ENCODE measurements around the gene QKI.
"Not testable (repeated sequence)": the region's sequence is repeated elsewhere in the genome, so short reads cannot be mapped to it uniquely, and the experiment has no call there.

Gene QKI

DNA sequence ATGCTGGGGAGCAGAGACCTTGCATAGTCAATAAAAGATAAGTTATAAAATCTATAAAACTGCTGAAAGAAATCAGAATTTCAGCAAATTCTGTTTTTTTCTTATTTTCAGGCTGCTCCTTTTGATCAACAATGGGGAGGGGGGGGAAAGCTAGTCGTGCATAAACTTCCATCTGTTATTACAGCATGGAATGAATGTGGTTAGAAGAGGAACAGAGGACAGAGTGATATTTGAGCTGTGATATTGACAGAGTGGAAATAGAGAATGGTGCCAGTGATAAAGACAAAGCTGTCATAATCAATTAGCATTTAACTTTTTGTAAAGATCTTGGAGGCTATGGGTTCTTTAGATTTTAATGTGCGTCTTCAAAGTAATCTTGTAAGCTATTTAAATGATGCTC, 43.4 kb upstream of the QKI start:
- no peak overlapping the region for H3K4me3 ChIP-seq (replicated peaks in 1 of 2; ENCODE audit: low read depth in 2 of 2, low read length in 2 of 2)
- TF ChIP-seq, protein P1, sequence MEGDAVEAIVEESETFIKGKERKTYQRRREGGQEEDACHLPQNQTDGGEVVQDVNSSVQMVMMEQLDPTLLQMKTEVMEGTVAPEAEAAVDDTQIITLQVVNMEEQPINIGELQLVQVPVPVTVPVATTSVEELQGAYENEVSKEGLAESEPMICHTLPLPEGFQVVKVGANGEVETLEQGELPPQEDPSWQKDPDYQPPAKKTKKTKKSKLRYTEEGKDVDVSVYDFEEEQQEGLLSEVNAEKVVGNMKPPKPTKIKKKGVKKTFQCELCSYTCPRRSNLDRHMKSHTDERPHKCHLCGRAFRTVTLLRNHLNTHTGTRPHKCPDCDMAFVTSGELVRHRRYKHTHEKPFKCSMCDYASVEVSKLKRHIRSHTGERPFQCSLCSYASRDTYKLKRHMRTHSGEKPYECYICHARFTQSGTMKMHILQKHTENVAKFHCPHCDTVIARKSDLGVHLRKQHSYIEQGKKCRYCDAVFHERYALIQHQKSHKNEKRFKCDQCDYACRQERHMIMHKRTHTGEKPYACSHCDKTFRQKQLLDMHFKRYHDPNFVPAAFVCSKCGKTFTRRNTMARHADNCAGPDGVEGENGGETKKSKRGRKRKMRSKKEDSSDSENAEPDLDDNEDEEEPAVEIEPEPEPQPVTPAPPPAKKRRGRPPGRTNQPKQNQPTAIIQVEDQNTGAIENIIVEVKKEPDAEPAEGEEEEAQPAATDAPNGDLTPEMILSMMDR (IDR thresholded peaks at IDR 0.05; ENCODE audit: low read depth, low read length), result no peak
- no peak for DNase-seq (ENCODE audit: low read depth in 2 of 2)

DNA sequence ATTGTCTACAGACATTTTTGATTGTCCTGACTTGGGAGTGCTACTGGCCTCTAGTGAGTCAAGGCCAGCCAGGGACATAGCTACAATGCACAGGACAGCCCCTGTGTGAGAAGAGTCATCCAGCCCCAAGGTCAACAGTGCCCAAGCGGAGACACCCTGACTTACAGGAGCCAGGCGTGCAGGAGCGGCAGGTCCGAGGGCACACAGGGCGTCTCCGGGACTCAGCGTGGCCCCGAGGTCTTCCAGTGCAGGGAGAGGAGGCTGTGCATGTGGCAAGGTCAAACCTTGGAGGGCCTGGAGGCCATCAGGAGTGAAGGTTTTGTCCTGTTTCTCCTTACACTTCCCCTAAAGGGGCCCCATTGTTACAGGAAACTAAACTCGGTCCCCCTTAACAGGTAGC, 41.3 kb upstream of the QKI start:
- no peak for DNase-seq (ENCODE audit: low read depth in 2 of 2)
- no peak overlapping the region for H3K4me3 ChIP-seq (replicated peaks in 1 of 2; ENCODE audit: low read depth in 2 of 2, low read length in 2 of 2)
- TF ChIP-seq, protein P1 (IDR thresholded peaks at IDR 0.05; ENCODE audit: low read depth, low read length), result no peak

DNA sequence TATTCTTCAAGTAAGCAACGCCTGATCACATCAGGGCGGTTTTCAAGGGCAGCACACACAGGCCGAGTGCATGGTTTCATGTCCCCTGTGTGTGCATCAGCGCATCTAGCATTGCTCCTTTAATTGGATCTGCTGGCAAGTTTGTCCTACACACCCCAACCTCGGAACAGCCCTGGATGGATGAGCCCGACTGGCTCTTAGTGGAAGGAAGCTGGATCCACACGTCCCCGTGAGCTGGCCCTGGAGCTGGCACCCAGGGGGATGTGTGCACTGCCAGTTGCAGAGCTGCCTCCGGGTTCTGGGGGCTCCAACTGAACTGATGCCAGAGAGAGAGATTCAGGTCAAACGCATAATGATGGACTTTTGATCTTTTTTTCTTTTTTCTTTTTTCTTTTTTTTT, 39.2 kb upstream of the QKI start:
- DNase-seq (ENCODE audit: low read depth in 2 of 2), result no peak
- TF ChIP-seq, protein P1 (IDR thresholded peaks at IDR 0.05; ENCODE audit: low read depth, low read length), result no peak
- H3K4me3 ChIP-seq (replicated peaks in 1 of 2; ENCODE audit: low read depth in 2 of 2, low read length in 2 of 2), result no peak overlapping the region

DNA sequence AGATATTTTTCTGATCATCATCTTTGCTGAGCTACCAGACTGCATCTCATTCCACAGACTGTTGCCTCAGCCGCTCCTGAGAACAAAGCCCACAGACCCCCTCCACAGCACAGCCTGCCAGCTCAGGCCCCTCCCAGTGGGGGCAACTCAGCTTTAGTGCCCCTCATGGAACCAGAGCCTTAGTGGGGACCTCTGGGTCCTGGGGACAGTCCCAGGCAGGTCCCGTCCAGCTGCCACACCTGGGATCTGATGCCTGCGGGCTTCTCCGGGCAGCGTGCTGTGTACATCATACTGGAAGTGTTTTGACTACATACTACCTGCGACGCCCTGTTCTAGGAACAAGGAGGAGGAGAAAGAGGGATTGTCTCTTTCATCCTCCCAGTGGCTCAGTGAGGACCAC, 38.3 kb upstream of the QKI start:
- TF ChIP-seq, protein P1 (IDR thresholded peaks at IDR 0.05; ENCODE audit: low read depth, low read length), result no peak
- no peak for DNase-seq (ENCODE audit: low read depth in 2 of 2)
- no peak overlapping the region for H3K4me3 ChIP-seq (replicated peaks in 1 of 2; ENCODE audit: low read depth in 2 of 2, low read length in 2 of 2)

DNA sequence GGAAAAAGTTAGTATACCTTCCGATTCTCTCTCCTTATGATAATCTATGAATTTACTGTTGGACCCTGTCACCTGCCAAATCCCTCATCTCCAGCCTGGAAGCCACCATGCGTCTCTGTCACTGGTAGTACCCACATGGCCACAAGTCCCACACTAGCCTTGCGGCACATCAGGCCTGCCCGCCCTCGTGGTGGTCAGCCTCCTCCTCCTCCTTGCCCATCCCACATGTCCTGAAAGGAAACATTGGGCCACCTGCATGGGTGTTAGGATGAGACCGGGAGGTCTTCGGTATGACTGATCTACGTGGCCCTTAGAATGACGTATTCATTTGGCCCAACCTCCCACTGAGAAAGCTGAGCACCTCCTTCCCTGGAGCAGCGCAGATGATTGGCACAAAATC, 37.0 kb upstream of the QKI start:
- TF ChIP-seq, protein P1 (IDR thresholded peaks at IDR 0.05; ENCODE audit: low read depth, low read length), result no peak
- no peak for DNase-seq (ENCODE audit: low read depth in 2 of 2)
- H3K4me3 ChIP-seq (replicated peaks in 1 of 2; ENCODE audit: low read depth in 2 of 2, low read length in 2 of 2), result no peak overlapping the region

DNA sequence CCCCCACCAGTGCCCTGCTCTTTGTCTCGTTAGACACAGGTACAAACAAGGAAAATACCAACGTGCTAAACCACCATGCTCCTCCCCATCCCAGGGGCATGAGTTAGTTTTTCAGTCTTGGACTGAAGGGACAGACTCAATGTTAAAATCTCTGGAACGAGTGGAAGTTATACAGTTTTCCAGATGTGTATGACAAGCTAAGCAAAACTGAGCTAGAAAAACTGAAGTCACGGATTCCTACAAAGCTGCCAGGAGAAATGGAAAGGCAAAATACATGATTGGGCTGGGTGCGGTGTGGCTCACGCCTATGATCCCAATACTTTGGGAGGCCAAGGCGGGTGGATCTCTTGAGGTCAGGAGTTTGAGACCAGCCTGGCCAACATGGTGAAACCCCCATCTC, 34.3 kb upstream of the QKI start:
- H3K4me3 ChIP-seq (replicated peaks in 1 of 2; ENCODE audit: low read depth in 2 of 2, low read length in 2 of 2), result no peak overlapping the region
- TF ChIP-seq, protein P1 (IDR thresholded peaks at IDR 0.05; ENCODE audit: low read depth, low read length), result no peak
- DNase-seq (ENCODE audit: low read depth in 2 of 2), result no peak

DNA sequence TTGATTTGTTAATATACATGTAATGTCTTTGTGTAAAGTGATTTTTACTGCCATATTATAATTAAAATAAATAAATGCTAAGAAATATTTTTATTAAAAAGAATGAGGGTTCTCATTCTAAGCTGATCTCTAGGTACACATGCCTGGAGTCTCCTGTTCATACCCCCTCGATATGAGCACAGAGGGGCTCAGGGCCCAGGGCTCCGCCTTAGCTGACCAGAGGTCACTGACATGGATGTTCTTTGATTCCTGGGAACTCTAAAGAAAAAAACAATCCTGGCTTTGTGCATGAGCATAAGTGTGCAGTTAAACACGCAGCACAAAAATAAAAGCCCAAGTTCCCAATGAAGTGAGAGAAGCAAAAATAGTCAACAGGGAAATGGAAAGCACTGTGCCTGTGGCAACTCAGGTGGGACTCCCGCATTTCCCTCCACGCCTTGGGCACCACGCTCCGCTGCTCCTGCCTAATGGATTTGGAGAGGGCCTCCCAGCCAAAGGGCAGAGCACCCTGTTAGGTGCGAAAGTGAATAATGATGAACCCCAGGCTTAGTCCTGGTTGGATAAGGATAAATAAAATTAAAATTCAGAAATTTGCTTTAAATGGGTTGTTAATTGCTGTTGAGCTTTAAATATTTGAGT, 33.3 kb upstream of the QKI start:
- H3K4me3 ChIP-seq (replicated peaks in 1 of 2; ENCODE audit: low read depth in 2 of 2, low read length in 2 of 2), result no peak overlapping the region
- TF ChIP-seq, protein P1 (IDR thresholded peaks at IDR 0.05; ENCODE audit: low read depth, low read length), result no peak
- no peak for DNase-seq (ENCODE audit: low read depth in 2 of 2)

DNA sequence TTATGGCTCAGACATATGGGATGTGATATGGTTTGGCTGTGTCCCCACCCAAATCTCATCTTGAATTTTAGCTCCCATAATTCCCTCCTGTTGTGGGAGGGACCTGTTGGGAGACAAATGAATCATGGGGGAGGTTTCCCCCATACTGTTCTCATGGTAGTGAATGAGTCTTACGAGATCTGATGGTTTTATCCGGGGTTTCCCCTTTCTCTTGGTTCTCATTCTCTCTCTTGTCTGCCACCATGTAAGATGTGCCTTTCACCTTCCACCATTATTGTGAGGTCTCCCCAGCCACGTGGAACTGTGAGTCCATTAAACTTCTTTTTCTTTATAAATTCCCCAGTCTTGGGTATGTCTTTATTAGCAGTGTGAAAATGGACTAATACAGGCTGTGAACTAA, 31.1 kb upstream of the QKI start:
- DNase-seq (ENCODE audit: low read depth in 2 of 2); H3K4me3 ChIP-seq (replicated peaks in 1 of 2; ENCODE audit: low read depth in 2 of 2, low read length in 2 of 2): not testable (repeated sequence)

All from cardiac fibroblast (primary cell).